DND-41 (cell line): ENCODE measurements around the gene PUM1.

Source experiments
- CTCF ChIP-seq: IDR thresholded peaks from 2 replicates; pipeline ENCODE4 v1.5.1; 2012; ENCODE audit warnings: borderline replicate concordance, low read length, moderate library complexity, mild to moderate bottlenecking; ENCODE audit not compliant: poor library complexity, severe bottlenecking; ENCODE audit errors: extremely low read depth
- EZH2 ChIP-seq: IDR thresholded peaks from 3 replicates; pipeline ENCODE4 v1.6.1; 2012; ENCODE audit warnings: borderline replicate concordance, low read depth, mild to moderate bottlenecking, moderate library complexity, low read length, inconsistent platforms; ENCODE audit not compliant: severe bottlenecking

- no peak for TF ChIP-seq CTCF
- TF ChIP-seq EZH2, result no peak
These were observed 37.6 kb downstream of the PUM1 start for GRCh38 chr1:31027693-31028526.
